ENCODE data around the gene CCDC90B.

DNA sequence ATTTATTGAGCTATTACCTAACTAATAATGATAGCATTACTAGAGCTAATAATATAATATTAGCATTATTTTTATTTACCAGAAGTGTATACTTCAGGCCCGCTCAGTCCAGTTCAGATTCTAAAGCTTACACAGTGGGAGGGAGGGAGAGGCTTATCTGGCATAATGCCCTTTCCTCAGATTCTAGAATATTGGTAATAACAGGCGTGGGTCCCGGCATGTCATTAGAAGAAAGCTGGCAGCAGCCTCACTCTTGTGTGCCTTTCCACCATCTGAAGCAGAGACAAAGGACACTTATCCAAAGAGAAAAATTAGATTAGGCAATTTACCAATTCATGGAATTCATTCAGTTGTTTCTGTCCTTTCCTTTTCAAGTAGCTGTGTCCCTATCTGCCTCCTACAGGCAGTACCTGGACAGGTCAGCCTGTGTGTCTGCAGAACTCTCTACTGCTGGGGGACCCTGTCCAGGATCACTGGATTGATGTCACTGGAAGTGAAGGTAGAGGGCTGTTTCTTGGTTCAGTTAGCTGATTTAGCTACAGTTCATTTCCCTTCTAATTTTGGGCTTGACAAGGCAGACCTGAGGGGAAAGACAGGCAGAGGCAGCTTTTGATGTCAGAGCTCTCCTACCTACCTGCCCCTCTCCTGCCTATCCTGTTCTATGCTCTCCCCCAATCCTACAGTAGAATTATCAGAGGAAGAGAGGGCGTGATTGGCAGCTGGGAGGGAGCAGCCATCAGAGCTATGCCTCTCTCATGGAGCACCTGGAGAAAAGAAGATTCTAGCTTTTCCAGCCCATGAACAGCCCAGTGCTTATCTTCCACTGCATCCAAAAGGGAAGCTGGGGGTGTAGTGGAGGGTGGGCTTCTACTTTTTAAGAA is 20.3 kb upstream of the CCDC90B start:
- TF ChIP-seq POLR2AphosphoS5 (IDR thresholded peaks at IDR 0.05; ENCODE audit: borderline replicate concordance, low read depth, low read length), result no peak
- TF ChIP-seq EZH2 (IDR thresholded peaks at IDR 0.05), result no peak
